NCI-H2107 treated with DMSO at 0.1 percent for 48 hours (cell line): ENCODE measurements around the gene ARF6.

Experiments
- DNase-seq: peaks from one replicate; lab custom pipeline; 2025; ENCODE audit not compliant: unreplicated experiment; lab: John Stamatoyannopoulos, UW

The ARF6 gene

GRCh38 chr14:49939884-49940510 lies 47.1 kb downstream of the ARF6 start:
- no peak for DNase-seq

GRCh38 chr14:49940808-49941421 lies 48.0 kb downstream of the ARF6 start:
- no peak for DNase-seq

GRCh38 chr14:49942090-49942489 lies 49.2 kb downstream of the ARF6 start:
- no peak for DNase-seq

- DNase-seq = no peak
Measured at GRCh38 chr14:49944501-49944900, 51.6 kb downstream of the ARF6 start.

- no peak for DNase-seq
Measured at GRCh38 chr14:49945448-49946319, 52.8 kb downstream of the ARF6 start.
